ENCODE measurements around the gene SYMPK.
"Not testable (repeated sequence)": the region's sequence is repeated elsewhere in the genome, so short reads cannot be mapped to it uniquely, and the experiment has no call there.

Gene SYMPK

GRCh38 chr19:45885556-45886426 is 22.8 kb upstream of the SYMPK start, which contains the start of gene IRF2BP1:
IRF2BP1 (minus strand) TSS chr19:45886141; CDS start chr19:45885774, 367 bp downstream.
- peak; percentile 92 for DNase-seq (ENCODE audit: low spot score)

GRCh38 chr19:45884682-45885555 is 22.0 kb upstream of the SYMPK start:
- DNase-seq (ENCODE audit: low spot score), result peak; percentile 38

- no peak for DNase-seq (ENCODE audit: low spot score)
Measured at GRCh38 chr19:45883881-45884681, 21.1 kb upstream of the SYMPK start.

- no peak for DNase-seq (ENCODE audit: low spot score)
Measured at GRCh38 chr19:45883586-45883880, 20.6 kb upstream of the SYMPK start.

- peak; percentile 93 for DNase-seq (ENCODE audit: low spot score)
Measured at GRCh38 chr19:45882652-45883585, 20.0 kb upstream of the SYMPK start.

GRCh38 chr19:45881909-45882528 is 19.1 kb upstream of the SYMPK start:
- no peak for DNase-seq (ENCODE audit: low spot score)

GRCh38 chr19:45881082-45881908 is 18.3 kb upstream of the SYMPK start:
- no peak for DNase-seq (ENCODE audit: low spot score)

- no peak for DNase-seq (ENCODE audit: low spot score)
Measured at GRCh38 chr19:45879971-45880370, 17.0 kb upstream of the SYMPK start.

- DNase-seq (ENCODE audit: low spot score), result no peak
Measured at GRCh38 chr19:45879055-45879454, 16.1 kb upstream of the SYMPK start.

GRCh38 chr19:45878043-45878794 is 15.3 kb upstream of the SYMPK start:
- no peak for DNase-seq (ENCODE audit: low spot score)

- peak; percentile 47 for DNase-seq (ENCODE audit: low spot score)
Measured at GRCh38 chr19:45876411-45877197, 13.7 kb upstream of the SYMPK start.

- no peak for DNase-seq (ENCODE audit: low spot score)
Measured at GRCh38 chr19:45876161-45876410, 13.1 kb upstream of the SYMPK start.

- no peak for DNase-seq (ENCODE audit: low spot score)
Measured at GRCh38 chr19:45874620-45874966, 11.6 kb upstream of the SYMPK start.

- no peak for DNase-seq (ENCODE audit: low spot score)
Measured at GRCh38 chr19:45873219-45873772, 10.3 kb upstream of the SYMPK start.

GRCh38 chr19:45872095-45872919 is 9.4 kb upstream of the SYMPK start:
- no peak for DNase-seq (ENCODE audit: low spot score)

- no peak for DNase-seq (ENCODE audit: low spot score)
Measured at GRCh38 chr19:45870798-45871197, 7.9 kb upstream of the SYMPK start.

- DNase-seq (ENCODE audit: low spot score), result not testable (repeated sequence)
Measured at GRCh38 chr19:45867241-45867640, 4.3 kb upstream of the SYMPK start.

Data from AG20443 (cell line).